Naive thymus-derived CD8-positive, alpha-beta T cell (primary cell): ENCODE data around the gene LSM4. TPM values are rescaled to one million over a fixed set of nuclear protein-coding genes. Genes with fewer than 3 reads are reported as not detected.

ENCODE experiments used
- ATAC-seq, 2 donors: fragments of 150-1000 bp; cut with Tn5 transposase in 1 of 2; sonication (Bioruptor Pico), chemical (Tn5 transposase) in 1 of 2; 1 replicate in 1 of 2; 2 replicates in 1 of 2; pipeline ENCODE4 v1.10.0; 2021; ENCODE audit warnings: mild to moderate bottlenecking in 2 of 2, moderate library complexity in 2 of 2
- POLR2A ChIA-PET: fragments of 350-600 bp; sonication (Branson Sonifier 250); formaldehyde crosslinking; loops from one replicate; lab custom pipeline; 2021; ENCODE audit warnings: antibody characterized with exemption; lab: Charles Lee
- DNase-seq, 10 donors: peaks; one replicate each; pipeline versions ENCODE4 v3.0.0 to v3.0.0-alpha.2; 2020 to 2022
- H3K27ac Mint-ChIP-seq, 10 donors: one replicate each; pipeline ENCODE4 v1.8.0; 2020 to 2022; ENCODE audit warnings: mild to moderate bottlenecking in 10 of 10, mixed read lengths in 10 of 10, moderate library complexity in 4 of 10, inconsistent platforms in 1 of 10
- H3K27me3 Mint-ChIP-seq, 5 donors: one replicate each; pipeline ENCODE4 v1.8.0; 2021 to 2022; ENCODE audit warnings: mixed read lengths in 5 of 5
- H3K36me3 Mint-ChIP-seq, 3 donors: one replicate each; pipeline ENCODE4 v1.8.0; 2020 to 2022; ENCODE audit warnings: mixed read lengths in 3 of 3, mild to moderate bottlenecking in 2 of 3, inconsistent platforms in 1 of 3
- H3K4me1 Mint-ChIP-seq, 4 donors: one replicate each; pipeline ENCODE4 v1.8.0; 2021 to 2022; ENCODE audit warnings: mixed read lengths in 4 of 4
- H3K4me3 Mint-ChIP-seq, 10 donors: one replicate each; pipeline ENCODE4 v1.8.0; 2020 to 2022; ENCODE audit warnings: mild to moderate bottlenecking in 10 of 10, mixed read lengths in 10 of 10, moderate library complexity in 6 of 10, inconsistent platforms in 1 of 10
- H3K9me3 Mint-ChIP-seq, 9 donors: one replicate each; pipeline ENCODE4 v1.8.0; 2020 to 2022; ENCODE audit warnings: mixed read lengths in 9 of 9, mild to moderate bottlenecking in 3 of 9, inconsistent platforms in 1 of 9, moderate library complexity in 1 of 9
- polyA plus RNA-seq, 3 donors: library from polyadenylated mRNA; unstranded; fragments of 300-500 nt; fragmentation: Illumina TruSeq; gene quantifications; one replicate each; pipeline ENCODE4 v1.2.3, GENCODE V29; 2021
- total RNA-seq, 8 experiments: library from RNA in 2 of 8; stranded (reverse) in 2 of 8; gene quantifications; one replicate each; pipeline ENCODE4 v1.2.3 and lab custom pipeline; 2021 to 2026

LSM4 gene
- total and polyA plus RNA-seq, 5 experiments from 2014 or later: 82.1 to 198 (median 162) TPM

- Mint-ChIP-seq H3K4me3 (peak overlapping the region; percentile 18 to 96 (median 80)), H3K9me3 (no peaks in the 10 kb centered on the region), H3K4me1 (peaks cover 37 to 70% (median 68%) of the 10 kb centered on the region in 4 donors), H3K27ac (peak overlapping the region; percentile 91 to 100 (median 97)), H3K27me3 (peaks cover 0 to 1% (median 0%) of the 10 kb centered on the region in 5 donors), H3K36me3 (no peaks in the 10 kb centered on the region)
- no peak for ATAC-seq
- no peak for DNase-seq
- POLR2A ChIA-PET: interaction anchor here (0.7 to 23.0 kb wide), 5 partner anchors 9 to 1123 kb away, joined by 3 to 2305 read pairs (median 23); partner anchors contain the start of genes JUND and LSM4
Observed at GRCh38 chr19:18289471-18290301, 33.2 kb downstream of the LSM4 start.

DNA sequence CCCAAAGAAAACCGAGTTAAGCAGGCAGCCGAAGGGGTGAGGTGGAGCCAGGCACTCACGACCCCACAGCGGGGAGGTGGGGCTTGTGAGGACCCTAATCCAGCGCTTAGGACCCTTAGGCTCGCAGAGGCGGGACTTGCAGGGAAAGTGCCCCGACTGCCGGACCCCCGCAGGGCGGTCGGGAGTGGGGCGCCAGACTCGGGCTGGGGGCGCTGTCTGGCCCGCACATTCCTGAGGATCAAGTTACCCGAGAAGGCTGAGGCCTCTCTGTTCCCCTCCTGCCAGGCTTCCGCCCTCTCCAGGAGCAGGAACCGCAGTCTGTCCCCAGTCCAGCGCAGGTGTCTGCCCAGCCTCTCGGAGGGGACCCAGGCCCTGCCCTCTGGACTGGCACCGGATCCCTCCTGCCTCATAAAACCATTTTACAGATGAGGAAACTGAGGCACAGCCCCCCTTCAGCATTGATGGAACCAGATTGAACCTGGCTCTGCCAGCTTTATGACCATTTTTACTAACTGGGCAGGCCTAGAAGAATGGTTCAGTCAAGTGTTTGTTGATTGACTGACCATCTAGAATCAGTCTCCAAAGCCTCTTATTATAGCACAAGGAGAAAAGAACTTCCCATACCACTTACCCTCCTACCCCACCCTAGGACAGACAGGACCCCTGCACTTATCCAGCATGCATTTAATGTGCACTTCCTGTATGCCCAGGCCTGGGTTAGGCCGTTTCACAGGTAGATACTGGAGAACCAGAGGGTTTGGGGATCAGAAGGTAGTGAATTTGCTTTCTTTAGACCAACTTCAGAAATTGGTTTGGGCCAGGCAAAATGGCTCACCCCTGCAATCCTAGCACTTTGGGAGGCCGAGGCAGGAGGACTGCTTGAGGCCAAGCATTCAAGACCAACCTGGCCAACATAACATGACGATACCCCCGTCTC, 34.8 kb downstream of the LSM4 start:
- Mint-ChIP-seq H3K4me3 (no peak overlapping the region), H3K9me3 (no peaks in the 10 kb centered on the region), H3K27ac (peak overlapping the region in 5 of 10 donors; percentile 58 to 74 (median 62)), H3K4me1 (peaks cover 32 to 62% (median 59%) of the 10 kb centered on the region in 4 donors), H3K27me3 (no peaks in the 10 kb centered on the region), H3K36me3 (no peaks in the 10 kb centered on the region)
- DNase-seq: no peak
- no peak for ATAC-seq
- POLR2A ChIA-PET: interaction anchor here (0.7 to 23.0 kb wide), 4 partner anchors 8 to 896 kb away, joined by 3 to 2305 read pairs (median 14); partner anchors contain the start of genes JUND and LSM4

GRCh38 chr19:18286973-18287635, 35.8 kb downstream of the LSM4 start:
- no peaks in the 10 kb centered on the region for H3K27me3 Mint-ChIP-seq
- DNase-seq (no peak), ATAC-seq (no peak)
- H3K4me3 Mint-ChIP-seq: peak overlapping the region in 1 of 10 donors; percentile 51
- peak overlapping the region in 7 of 10 donors; percentile 47 to 91 (median 83) for H3K27ac Mint-ChIP-seq
- POLR2A ChIA-PET: interaction anchor here (23.0 kb wide), 1 partner anchor 29 kb away, joined by 2305 read pairs; the partner anchor contains the start of gene LSM4
- H3K4me1 Mint-ChIP-seq: peaks cover 32 to 68% (median 65%) of the 10 kb centered on the region in 4 donors
- no peaks in the 10 kb centered on the region for H3K9me3 Mint-ChIP-seq
- no peaks in the 10 kb centered on the region for H3K36me3 Mint-ChIP-seq

- peak overlapping the region in 9 of 10 donors; percentile 37 to 86 (median 52) for H3K4me3 Mint-ChIP-seq
- ATAC-seq: no peak
- H3K9me3 Mint-ChIP-seq: peaks cover 0 to 3% (median 0%) of the 10 kb centered on the region in 9 donors
- peaks cover 0 to 3% (median 0%) of the 10 kb centered on the region in 5 donors for H3K27me3 Mint-ChIP-seq
- POLR2A ChIA-PET: interaction anchor here (0.7 to 23.0 kb wide), 4 partner anchors 8 to 256 kb away, joined by 3 to 2305 read pairs (median 8); partner anchors contain the start of gene LSM4
- peak overlapping the region; percentile 83 to 95 (median 92) for H3K27ac Mint-ChIP-seq
- peaks cover 24 to 52% (median 48%) of the 10 kb centered on the region in 4 donors for H3K4me1 Mint-ChIP-seq
- peak in 3 of 10 donors; percentile 20 to 42 (median 28) for DNase-seq
- peaks cover 0 to 2% (median 0%) of the 10 kb centered on the region in 3 donors for H3K36me3 Mint-ChIP-seq
Observed at GRCh38 chr19:18284712-18285360, 38.0 kb downstream of the LSM4 start.

- Mint-ChIP-seq H3K27ac (peak overlapping the region; percentile 37 to 100 (median 98)), H3K4me3 (peak overlapping the region in 6 of 10 donors; percentile 24 to 97 (median 54)), H3K9me3 (peaks cover 0 to 6% (median 0%) of the 10 kb centered on the region in 9 donors), H3K27me3 (peaks cover 0 to 6% (median 0%) of the 10 kb centered on the region in 5 donors), H3K4me1 (peaks cover 33 to 58% (median 49%) of the 10 kb centered on the region in 4 donors), H3K36me3 (peaks cover 0 to 17% (median 7%) of the 10 kb centered on the region in 3 donors)
- DNase-seq: no peak
- ATAC-seq: no peak
- POLR2A ChIA-PET: interaction anchor here (0.7 to 23.0 kb wide), 4 partner anchors 9 to 287 kb away, joined by 4 to 2305 read pairs (median 117); partner anchors contain the start of gene LSM4
Observed at GRCh38 chr19:18283338-18283737, 39.5 kb downstream of the LSM4 start.

GRCh38 chr19:18282788-18283141, 40.1 kb downstream of the LSM4 start:
- peak overlapping the region; percentile 96 to 100 (median 98) for H3K27ac Mint-ChIP-seq
- peaks cover 34 to 64% (median 53%) of the 10 kb centered on the region in 4 donors for H3K4me1 Mint-ChIP-seq
- peak in 1 of 10 donors; percentile 19 for DNase-seq
- ATAC-seq: no peak
- peak overlapping the region; percentile 76 to 97 (median 86) for H3K4me3 Mint-ChIP-seq
- peaks cover 0 to 6% (median 0%) of the 10 kb centered on the region in 9 donors for H3K9me3 Mint-ChIP-seq
- peaks cover 0 to 22% (median 7%) of the 10 kb centered on the region in 3 donors for H3K36me3 Mint-ChIP-seq
- POLR2A ChIA-PET: interaction anchor here (4.8 to 23.0 kb wide), 3 partner anchors 10 to 89 kb away, joined by 47 to 2305 read pairs (median 229); partner anchors contain the start of genes LSM4 and MPV17L2
- peaks cover 0 to 6% (median 0%) of the 10 kb centered on the region in 5 donors for H3K27me3 Mint-ChIP-seq

DNA sequence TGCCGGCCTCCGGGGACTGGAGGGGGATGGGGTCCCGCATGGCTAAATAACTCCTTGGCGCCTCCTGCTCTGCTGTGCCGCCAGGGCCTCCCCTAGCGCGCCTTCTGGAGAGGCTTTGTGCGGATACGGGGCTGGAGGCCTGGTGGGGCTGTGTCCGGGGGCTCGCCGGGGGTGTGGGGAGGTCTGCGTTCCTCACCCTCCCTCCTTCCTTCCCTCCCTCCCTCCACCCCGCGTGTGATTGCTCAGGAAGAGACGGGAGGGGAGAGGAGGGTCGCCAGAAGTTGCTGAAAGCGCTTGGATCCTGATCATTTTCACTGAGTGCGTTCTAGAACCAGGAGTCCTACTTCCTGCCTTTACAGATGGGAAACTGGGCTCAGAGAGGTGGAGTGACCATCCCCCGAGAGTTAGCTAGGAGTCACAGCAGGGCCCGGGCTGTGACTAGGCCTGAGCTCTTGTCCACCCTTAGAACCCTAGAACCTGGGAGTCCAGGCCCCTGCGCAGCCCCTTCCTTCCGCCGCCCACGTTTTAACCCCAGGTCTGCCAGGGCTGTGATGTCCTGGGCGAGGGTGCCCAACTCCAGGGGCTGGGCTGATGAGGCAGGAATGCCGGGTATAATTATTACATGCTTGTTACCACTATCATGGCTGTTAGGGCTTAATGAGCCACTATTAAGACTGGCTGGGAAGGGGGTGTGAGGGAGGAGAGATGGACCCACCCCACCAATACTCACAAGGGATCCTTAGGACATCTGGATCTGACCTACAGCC, 40.7 kb downstream of the LSM4 start:
- Mint-ChIP-seq H3K27me3 (peaks cover 0 to 6% (median 0%) of the 10 kb centered on the region in 5 donors), H3K27ac (peak overlapping the region; percentile 96 to 100 (median 98)), H3K4me1 (peaks cover 36 to 65% (median 57%) of the 10 kb centered on the region in 4 donors), H3K36me3 (peaks cover 0 to 28% (median 7%) of the 10 kb centered on the region in 3 donors), H3K9me3 (peaks cover 0 to 6% (median 0%) of the 10 kb centered on the region in 9 donors), H3K4me3 (peak overlapping the region; percentile 76 to 97 (median 86))
- DNase-seq (no peak), ATAC-seq (no peak)
- POLR2A ChIA-PET: interaction anchor here (0.5 to 23.0 kb wide), 30 partner anchors 10 to 877 kb away, joined by 3 to 2305 read pairs (median 7); partner anchors contain the start of genes BST2, COPE, DDX49 and LSM4

DNA sequence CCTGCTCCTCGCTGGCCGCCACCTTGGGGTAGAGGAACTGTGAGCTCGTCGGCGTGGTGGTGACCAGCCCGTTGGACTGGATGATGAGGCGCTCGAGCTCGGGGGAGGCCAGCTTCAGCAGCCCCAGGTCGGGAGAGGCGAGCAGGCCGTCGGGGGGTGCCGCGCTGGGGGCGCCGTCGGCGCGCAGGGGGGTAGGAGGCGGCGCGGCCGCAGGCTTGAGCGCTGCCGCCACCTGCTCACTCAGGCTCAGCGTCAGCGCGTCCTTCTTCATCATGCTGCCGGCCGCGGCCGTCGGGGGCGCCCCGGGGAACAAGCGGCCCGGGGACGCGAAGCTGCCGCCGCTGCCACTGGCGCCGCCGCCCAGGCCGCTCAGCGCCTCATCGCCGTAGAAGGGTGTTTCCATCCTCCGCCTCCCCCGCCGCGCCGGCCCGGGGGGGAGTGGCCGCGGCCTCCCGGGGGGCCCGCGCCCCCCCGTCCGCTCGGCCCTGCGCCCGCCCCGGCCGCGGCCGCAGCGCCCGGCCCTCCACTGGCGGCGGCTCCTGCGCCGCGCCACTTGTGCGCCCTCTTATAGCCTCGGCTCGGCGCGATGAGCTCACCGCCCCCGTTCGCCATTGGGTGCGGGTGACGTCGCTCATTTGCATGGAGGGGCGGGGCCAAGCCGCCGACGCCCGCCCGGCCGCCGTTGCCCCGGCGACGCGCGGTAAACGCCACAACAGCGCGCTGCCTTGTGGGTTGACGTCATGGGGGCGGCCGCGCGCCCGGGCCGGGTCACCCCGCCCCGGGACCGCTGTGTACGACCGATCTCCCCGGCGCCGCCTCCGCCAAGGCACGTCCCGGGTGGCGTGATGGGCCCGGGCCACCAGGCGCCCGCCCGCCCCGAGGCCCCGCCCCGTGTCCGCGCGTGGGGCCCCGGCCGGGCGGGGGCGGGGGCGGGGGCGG, 41.5 kb downstream of the LSM4 start, which contains the start of gene JUND:
JUND (minus strand) TSS at position 541 of the 939 bp plus-strand sequence; CDS start at position 403, 138 bp downstream.
- H3K4me1 Mint-ChIP-seq: peaks cover 31 to 62% (median 52%) of the 10 kb centered on the region in 4 donors
- H3K27ac Mint-ChIP-seq: peak within 1 kb of the TSS; percentile 96 to 100 (median 98)

More for the DNA sequence above, 41.5 kb downstream of the LSM4 start, which contains the start of gene JUND:
- peaks cover 0 to 6% (median 0%) of the 10 kb centered on the region in 5 donors for H3K27me3 Mint-ChIP-seq
- ATAC-seq: peak; percentile 63 to 68
- DNase-seq: peak; percentile 94 to 99 (median 99)
- H3K9me3 Mint-ChIP-seq: peaks cover 0 to 6% (median 0%) of the 10 kb centered on the region in 9 donors
- POLR2A ChIA-PET: interaction anchor here (0.5 to 23.0 kb wide), 54 partner anchors 8 to 1388 kb away, joined by 3 to 2305 read pairs (median 4); partner anchors contain the start of genes ARRDC2, BST2, COPE and DDX49
- H3K36me3 Mint-ChIP-seq: peaks cover 0 to 35% (median 7%) of the 10 kb centered on the region in 3 donors
- peak within 1 kb of the TSS; percentile 91 to 97 (median 96) for H3K4me3 Mint-ChIP-seq
